ENCODE data around the gene TARS3.

TARS3 gene

GRCh38 chr15:101620671-101621070 is 103.6 kb downstream of the TARS3 start:
- FAIRE-seq, result no peak

GRCh38 chr15:101619615-101619865 is 104.7 kb downstream of the TARS3 start:
- FAIRE-seq, result no peak

- no peak for FAIRE-seq
Measured at GRCh38 chr15:101618851-101619614, 105.2 kb downstream of the TARS3 start.

GRCh38 chr15:101618076-101618475 is 106.2 kb downstream of the TARS3 start:
- no peak for FAIRE-seq

- FAIRE-seq, result no peak
Measured at GRCh38 chr15:101617390-101617965, 106.8 kb downstream of the TARS3 start.

DNA sequence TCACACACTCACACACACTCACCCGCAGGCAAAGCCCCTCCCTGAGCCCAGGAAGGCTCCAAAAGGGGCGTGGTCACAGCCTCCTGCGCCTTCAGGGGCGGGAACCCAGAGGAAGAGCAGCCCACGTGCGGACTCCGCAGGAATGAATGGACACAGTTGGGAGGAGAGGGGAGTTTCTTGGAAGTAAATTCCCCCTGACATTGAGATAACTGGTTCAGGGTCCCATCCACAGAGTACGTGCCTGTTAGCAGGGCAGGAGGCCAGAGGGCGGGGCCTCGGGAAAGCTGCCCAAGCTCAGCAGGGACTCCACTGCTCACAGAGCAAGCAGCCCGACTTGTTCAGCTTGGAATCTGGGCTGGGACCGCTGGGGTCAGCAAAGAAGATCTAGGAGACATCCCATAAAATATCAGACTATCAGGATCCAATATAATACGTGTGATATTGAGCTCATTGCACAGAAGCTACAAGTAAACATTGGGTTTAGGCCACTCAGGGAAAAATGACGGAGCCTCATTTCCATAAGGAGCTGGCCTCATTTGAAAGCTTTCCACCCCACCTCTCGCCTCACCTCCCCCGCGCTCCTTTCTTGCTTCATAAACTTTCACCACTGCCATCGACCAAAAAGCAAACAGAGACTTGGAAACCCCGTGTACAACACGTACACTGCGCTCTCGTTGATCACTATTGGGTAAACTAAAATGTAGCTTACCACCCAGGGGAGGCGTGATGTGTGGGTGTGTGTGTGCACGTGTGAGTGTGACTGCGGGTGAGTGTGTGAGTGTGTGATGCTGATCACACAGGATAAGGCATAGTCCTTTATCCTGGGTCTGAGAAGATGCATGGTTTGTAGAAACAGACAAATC is 108.1 kb downstream of the TARS3 start:
- no peak for FAIRE-seq

GRCh38 chr15:101615414-101615985 is 108.8 kb downstream of the TARS3 start:
- FAIRE-seq, result no peak

DNA sequence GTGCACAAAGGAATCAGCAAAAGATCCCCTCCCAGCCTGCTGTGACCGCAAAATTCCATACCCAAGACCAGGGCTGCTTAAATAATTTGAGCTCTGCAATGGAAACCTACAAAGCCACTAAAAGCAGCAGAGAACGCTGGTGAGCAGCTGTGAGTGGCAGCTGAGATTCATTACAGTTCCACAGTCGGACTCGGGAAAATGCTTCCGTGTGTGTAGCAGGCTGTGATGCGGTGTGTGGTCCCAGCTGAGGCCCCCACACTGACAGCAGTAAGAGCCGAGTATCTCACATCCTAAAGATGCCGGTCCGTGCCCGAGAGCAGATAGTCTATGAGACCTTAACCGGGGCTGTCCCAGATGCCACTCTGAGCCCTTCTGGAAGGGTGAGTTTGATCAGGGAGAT is 109.5 kb downstream of the TARS3 start:
- no peak for FAIRE-seq

- FAIRE-seq, result no peak
Measured at GRCh38 chr15:101614001-101614585, 110.2 kb downstream of the TARS3 start.

GRCh38 chr15:101613130-101614000 is 110.9 kb downstream of the TARS3 start:
- no peak for FAIRE-seq

- FAIRE-seq, result no peak
Measured at GRCh38 chr15:101612676-101613075, 111.6 kb downstream of the TARS3 start.

GRCh38 chr15:101611580-101612299 is 112.5 kb downstream of the TARS3 start:
- no peak for FAIRE-seq

DNA sequence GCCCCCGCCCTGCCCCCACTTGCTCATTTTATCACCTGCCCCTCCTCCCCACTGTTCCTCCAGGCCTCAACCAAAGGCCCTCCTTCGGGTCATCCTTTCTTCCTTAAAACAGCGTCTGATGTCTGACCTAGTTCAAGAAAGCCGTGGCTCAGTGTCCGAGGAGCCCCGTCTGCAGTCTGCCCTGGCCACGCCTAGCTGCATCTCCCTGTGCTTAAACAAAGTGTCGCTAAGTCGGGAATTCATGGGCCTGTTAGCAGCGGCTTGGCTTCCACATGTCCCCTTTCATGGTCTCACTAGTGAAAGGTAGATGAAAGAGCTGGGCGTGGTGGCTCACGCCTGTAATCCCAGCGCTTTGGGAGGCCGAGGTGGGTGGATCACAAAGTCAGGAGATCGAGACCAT is 113.3 kb downstream of the TARS3 start:
- no peak for FAIRE-seq

DNA sequence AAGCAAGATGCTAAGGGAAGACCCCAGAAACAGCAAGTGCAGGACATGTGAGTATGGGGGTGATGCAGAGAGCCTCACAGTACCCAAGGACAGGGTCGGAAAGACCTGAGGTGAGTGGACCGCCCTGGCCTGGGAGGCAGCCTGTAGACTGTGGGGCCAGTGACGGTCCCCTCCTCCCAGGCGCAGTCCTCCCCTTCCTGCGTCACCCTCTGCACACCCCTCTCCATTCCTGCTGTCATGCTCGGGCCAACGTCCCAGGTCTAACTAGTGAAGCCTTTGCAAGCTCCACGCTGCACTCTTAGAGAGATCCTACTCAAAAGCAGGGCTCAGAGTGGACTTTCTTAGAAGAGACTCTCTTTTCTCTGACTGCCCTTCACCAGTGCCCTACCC is 113.7 kb downstream of the TARS3 start:
- no peak for FAIRE-seq

DNA sequence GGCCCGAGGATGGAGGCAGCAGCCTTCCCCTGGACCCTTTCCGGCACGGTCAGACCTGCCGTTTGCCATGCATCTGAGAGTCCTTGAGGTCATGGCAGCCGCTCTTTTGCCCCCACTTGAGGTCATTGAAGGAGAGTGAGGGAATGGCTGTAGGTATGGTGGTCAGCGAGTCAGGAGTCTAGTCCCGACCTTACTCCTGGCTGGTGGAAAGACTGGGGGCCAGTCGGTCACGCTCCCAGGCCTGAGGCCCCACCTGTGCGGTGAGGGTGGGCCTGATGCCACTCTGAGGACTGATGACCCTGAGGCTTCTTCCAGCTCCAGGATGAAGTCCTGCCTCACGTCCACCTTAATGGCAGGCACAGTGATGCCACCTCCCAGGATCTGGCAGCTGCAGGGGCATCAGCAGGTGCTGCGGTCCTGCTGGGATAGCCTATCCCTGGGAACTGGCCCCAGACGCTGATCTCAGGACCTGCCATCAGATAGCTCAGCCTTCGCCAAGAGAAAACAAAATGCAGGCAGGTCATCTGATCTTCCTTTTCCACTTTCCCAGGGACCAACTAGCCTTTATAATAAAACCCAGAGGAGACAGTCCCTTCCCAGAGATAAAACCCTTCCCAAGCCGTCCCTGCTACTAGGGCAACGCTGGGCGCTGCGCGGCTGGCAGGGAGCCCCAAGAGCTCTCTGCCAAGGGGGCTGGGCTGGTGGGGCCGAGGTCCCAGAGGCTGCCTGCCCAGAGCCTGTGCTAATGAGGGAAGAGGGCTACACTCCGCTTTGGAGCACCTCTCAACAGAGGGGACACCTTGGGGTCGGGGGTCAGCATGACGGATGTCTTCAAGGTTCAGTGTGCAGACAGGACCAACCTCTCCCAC is 114.3 kb downstream of the TARS3 start:
- no peak for FAIRE-seq

- FAIRE-seq, result no peak
Measured at GRCh38 chr15:101608201-101608600, 116.1 kb downstream of the TARS3 start.

GRCh38 chr15:101607108-101607507 is 117.2 kb downstream of the TARS3 start:
- no peak for FAIRE-seq

DNA sequence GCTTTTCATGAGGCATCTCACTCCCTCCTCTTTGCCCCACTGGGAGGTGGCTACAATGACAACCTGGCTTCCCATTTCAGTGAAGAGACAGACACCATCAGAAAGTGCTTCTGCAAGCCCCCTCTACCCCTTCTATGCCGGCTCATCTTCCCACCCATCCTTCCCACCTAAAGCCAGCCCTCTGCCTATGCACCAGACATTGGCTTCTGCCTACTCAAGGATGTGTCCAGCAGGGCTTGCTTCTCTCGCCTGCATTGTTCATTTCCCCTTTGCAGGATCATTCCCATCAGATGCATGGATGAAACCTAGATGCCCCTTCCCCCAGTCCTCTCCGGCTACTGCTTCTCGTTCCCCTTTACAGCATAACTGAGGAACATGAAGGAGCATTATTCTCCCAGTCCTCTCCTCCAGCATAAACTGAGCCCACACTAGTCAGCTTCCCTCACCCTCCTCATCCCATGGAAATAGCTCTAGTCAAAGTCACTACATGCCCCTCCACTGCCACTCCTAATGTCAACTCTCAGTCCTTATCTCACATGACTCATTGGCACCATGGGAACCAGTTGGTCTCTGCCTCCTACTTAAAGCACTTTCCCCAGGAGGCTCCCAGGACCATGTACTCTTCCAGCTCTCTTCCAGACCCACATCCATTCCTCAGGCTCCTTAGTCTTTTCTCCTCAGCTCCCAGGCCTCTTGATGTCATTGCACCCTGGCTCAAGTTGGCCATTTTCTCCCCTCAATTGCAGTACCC is 120.0 kb downstream of the TARS3 start:
- FAIRE-seq, result no peak

All from colon (tissue), 2 donors.